ELF-1 (cell line): Measurements from ENCODE around the gene RHOA.
A peak's percentile ranks its signal among the peaks of the same experiment; 100 is the strongest.
"Not testable (repeated sequence)": the region's sequence is repeated elsewhere in the genome, so short reads cannot be mapped to it uniquely, and the experiment has no call there.

Experiments used
- DNase-seq: peaks from one replicate; pipeline ENCODE4 v3.0.0-alpha.2; 2016; ENCODE audit warnings: low read depth, low spot score

The RHOA gene

DNA sequence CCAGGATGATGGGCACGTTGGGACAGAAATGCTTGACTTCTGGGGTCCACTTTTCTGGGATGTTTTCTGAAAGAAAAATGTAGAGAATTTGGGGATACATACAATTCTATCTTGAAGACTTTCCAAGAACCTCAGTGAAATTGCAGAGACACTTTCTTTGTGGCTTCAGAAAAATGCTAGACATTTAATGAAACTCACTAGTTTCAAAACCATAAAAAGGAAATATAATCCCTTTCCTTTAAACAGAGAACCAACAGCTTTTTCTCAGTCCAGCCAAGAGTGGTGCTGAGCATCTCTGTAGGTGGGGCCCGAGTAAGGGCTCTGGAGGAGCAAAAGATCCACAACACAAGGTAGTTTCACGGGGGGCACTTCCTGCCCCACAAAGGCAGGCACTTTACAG, 49.2 kb downstream of the RHOA start:
- no peak for DNase-seq

DNA sequence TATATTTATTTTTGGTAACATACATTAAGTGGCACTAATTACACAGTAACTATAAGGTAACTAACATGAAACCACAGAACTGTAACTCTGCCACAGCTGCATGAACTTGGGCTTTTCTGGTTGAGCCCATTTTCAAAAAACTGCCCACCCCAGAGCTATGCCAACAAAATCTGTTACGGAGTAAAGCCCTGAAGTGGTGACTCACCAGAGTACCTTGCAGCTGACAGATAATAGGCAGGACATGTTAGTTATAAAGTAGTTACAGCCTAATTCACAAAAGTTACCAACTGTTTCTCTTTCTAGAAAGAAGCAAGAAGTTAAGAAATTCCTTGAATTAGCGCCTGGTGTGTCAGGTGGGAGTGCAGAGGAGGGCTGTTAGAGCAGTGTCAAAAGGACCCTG, 52.2 kb downstream of the RHOA start:
- DNase-seq = no peak

DNA sequence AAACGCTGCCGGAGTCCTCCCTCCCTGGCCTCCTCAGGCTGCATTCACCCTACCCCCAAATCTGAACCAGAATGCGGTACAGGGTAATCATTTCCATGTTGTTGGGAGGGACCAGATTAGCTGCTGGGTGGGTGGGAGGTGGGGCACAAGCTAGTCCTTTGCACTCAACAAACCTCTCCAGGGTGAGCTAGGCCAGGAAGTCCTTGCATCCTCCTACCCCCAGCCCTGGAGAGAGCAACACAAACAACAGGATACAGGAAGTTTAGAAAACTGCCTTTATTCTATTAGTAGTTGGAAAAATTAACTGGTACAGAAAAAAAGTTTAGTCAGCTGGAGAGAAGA, 52.9 kb downstream of the RHOA start:
- no peak for DNase-seq

DNA sequence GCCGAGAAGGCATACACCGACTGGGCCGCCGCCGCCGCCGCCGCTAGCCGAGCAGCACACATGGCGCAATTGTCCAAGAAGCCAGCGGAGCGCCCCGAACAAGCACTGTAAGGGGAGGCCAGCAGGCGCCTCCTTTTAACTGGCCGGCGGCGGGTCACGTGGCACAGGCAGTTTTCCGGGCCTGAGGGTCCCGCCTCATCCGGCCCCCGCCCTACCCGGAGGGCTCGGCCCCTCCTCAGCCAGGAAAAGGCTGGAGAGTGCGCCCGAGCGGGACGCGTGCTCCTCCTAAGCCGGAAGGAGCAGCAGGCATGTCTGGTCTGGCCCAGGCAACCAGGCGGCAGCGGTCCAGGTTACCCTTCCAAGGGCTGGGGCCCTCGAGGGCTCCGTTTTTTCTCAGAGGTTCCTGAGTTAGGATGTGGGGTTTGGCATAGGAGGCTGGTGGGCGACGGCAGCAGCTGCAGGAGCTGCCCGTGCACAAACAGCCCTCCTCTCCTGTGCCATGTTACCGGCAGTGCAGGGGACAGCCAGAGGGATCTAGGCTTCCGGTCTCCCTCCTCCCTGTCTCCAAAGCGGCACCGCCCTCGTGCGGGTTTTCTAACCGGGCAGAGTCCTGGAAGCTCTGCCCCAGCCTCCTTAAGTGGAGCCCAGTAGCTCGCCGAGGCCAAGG, 53.4 kb downstream of the RHOA start, which contains the start of gene GPX1:
TSS of gene GPX1 (minus strand) at position 137 of the 667 bp plus-strand sequence. CDS start at position 62, 75 bp downstream.
- peak; percentile 98 for DNase-seq

DNA sequence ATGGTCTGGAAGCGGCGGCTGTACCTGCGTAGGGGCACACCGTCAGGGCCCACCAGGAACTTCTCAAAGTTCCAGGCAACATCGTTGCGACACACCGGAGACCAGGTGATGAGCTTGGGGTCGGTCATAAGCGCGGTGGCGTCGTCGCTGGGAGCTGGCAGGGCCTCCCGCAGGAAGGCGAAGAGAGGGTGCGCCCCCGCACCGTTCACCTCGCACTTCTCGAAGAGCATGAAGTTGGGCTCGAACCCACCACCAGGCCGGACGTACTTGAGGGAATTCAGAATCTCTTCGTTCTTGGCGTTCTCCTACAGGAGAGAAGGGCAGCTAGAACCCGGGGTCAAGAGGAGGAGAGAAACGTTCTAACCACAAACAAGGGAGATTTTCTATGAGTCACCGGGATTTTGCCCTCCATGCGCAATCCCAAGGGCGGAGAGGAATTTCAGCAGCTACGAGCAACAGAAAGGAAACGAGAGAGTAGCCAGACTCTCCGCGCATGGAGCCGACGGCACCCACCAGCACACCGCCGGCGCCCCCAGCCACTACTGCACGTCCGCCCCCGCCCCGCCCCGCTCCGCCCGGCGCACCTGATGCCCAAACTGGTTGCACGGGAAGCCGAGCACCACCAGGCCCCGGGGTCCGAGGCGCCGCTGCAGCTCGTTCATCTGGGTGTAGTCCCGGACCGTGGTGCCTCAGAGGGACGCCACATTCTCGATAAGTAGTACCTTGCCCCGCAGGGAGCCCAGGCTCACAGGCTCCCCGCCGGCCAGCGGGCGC, 54.1 kb downstream of the RHOA start:
- DNase-seq = peak; percentile 59

DNA sequence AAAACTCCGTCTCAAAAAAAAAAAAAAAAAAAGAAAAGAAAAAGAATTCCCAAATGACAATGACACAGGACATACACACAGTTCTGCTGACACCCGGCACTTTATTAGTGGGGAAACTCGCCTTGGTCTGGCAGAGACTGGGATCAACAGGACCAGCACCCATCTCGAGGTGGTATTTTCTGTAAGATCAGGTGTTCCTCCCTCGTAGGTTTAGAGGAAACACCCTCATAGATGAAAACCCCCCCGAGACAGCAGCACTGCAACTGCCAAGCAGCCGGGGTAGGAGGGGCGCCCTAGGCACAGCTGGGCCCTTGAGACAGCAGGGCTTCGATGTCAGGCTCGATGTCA, 54.7 kb downstream of the RHOA start:
- not testable (repeated sequence) for DNase-seq

DNA sequence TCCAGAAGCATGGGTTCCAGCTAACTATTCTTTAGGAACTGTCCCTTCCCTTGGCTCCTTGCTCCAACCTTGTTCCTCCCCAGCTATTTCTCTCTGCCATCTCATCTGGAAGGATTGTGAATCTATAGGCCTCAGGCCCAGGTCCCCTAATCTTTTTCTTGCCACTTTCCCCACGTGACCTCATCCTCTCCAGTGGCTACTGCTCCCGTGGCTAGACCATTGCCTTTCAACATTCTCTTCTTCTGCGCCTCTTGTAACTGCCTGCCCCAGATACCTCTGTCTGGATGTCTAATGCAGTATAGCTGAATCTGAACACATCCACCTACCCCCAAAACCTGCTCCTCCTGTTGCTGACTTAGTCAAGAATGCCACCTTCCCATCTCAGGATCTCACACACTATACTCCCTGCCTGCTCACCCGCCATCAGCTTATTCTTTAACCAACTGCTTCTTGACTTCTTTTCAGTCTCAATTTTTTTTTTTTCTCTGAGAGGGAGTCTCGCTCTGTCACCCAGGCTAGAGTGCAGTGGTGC, 58.8 kb downstream of the RHOA start:
- no peak for DNase-seq

DNA sequence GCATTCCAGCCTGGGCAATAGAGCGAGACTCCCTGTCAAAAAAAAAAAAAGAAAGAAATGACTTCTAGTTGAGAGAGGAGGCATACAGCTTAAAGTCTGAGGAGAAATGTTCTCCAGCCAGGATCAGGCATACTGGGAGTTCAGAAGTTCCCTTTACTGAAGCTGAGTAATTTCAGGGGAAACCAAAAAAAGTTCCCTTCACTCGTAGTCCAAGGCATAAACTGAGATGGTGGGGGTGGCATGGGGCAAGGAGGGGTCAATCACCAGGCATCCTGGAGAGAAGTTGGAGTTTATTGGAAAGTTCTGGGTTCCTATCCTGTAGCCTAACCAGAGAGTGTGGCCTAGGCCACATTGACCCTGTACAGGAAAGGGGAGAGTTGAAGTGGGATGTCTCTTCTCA, 59.5 kb downstream of the RHOA start:
- DNase-seq = no peak

DNA sequence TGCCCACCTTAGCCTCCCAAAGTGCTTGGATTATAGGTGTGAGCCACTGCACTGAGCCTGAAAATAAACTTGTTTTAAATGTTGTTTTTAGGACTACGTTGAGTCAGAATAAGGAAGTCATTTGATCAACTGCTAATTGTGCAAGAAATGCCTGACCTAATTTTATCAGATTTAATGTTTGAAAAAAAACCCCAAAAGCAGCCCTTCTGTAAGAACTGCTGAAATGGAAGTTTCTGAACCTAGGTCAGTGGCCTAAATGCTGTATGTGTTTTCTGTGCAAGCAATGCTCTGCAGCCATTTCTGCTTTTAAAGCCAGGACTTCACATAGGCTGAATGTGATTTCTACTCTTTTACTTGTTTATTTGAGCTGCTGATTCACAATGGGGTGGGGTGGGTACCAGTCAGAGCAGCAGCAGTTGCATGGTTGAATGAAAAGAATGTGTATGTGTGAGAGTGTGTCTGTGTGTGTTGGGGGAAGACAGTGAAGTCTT, 60.2 kb downstream of the RHOA start:
- DNase-seq = no peak

DNA sequence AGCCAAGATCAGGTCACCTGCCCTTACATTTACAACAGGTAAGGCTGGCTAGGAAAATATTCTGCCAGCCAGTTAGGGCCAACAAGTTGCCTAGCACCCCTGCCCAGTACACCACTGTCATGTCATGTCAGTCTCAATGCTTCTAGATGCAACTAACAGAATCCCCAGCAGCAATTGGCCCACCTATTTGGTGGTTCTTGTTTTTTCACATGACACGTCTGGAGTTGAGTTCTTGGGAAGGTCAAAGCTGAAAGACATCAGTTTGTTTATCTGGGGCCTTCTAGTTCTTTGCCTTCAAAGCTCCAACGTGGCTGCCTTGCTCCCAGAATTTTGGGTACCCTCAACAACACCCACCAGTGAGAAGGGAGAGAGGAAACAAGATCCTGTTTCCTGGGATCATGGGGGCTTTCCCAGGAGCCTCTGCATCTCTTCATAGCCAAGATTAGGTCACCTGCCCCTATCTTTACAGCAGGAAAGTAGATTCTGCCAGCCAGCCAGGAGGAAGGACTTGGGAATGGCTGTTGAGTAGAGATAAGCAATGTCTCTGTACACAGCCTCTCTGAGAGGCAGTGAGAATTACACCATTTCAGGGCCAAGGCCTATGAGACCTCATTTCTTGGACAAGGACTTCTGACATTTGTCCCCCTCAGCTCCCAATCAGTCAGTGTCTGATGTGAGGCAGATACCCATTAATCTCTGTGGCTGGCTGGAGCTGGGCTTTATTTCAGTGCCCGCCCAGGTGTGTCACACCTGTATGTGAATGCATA, 62.2 kb downstream of the RHOA start:
- DNase-seq = no peak

DNA sequence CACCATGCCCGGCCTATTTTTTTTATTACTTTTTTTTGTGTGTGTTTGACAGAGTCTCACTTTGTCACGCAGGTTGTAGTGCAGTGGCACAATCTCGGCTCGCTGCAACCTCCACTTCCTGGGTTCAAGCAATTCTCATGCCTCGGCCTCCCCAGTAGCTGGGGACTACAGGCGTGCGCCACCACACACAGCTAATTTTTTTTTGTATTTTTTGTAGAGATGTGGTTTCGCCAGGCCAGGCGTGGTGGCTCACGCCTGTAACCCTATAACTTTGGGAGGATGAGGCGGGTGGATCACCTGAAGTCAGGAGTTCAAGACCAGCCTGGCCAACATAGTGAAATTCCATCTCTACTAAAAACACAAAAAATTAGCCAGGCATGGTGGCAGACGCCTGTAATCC, 63.4 kb downstream of the RHOA start:
- DNase-seq = not testable (repeated sequence)

DNA sequence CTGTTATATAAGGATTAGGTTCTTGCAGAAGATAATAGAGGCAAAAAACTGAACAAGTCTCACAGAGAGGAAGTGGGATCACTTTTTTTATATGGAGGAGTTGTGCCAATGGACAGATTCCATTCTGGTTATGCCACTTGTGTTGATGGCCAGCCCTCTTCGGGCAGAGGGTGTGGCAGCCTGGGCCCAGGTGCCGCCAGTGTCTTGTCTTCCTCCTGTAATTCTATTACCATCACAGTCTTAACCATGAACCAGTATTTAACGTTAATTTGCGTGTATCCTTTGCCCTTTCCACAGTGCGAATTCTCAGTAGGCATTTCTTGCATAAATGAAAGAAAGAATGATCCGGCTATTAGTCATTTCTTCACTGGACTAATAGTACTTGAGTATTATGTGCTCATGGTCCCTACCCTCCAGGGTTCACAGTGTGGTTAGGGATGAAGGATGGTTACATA, 65.0 kb downstream of the RHOA start:
- DNase-seq = no peak

DNA sequence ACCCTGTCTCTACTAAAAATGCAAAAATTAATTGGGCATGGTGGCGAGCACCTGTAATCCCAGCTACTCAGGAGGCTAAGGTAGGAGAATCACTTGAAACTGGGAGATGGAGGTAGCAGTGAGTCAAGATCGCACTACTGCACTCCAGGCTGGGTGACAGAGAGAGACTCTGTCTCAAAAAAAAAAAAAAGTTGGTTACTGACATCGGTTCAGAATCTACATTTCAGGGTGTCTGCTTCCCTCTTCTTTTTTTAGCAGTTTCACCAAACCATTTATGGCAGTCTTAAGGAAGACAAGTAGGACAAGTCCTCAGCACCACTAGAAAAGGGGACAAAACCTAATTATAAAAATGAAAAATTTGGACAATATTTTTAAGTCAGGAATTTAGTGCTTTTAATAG, 68.6 kb downstream of the RHOA start:
- no peak for DNase-seq

DNA sequence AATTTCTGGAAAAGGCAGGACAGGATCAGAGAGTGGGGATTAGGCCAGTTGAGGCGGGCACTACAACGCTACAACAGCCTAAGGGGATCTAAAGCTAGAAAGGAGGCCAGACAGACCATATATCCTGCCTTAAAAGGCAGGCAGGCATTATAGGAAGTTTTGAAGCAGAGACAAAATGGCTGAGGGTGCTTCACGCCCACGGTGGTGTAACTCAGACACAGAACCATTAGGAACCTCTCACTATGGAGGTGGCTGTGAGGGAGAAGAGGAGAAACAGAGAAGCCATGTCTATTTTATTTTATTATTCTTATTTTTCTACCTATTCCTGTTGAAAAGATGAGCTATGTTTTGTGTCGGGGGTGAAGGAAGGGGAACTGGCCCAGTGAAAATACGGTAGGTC, 69.8 kb downstream of the RHOA start:
- no peak for DNase-seq

DNA sequence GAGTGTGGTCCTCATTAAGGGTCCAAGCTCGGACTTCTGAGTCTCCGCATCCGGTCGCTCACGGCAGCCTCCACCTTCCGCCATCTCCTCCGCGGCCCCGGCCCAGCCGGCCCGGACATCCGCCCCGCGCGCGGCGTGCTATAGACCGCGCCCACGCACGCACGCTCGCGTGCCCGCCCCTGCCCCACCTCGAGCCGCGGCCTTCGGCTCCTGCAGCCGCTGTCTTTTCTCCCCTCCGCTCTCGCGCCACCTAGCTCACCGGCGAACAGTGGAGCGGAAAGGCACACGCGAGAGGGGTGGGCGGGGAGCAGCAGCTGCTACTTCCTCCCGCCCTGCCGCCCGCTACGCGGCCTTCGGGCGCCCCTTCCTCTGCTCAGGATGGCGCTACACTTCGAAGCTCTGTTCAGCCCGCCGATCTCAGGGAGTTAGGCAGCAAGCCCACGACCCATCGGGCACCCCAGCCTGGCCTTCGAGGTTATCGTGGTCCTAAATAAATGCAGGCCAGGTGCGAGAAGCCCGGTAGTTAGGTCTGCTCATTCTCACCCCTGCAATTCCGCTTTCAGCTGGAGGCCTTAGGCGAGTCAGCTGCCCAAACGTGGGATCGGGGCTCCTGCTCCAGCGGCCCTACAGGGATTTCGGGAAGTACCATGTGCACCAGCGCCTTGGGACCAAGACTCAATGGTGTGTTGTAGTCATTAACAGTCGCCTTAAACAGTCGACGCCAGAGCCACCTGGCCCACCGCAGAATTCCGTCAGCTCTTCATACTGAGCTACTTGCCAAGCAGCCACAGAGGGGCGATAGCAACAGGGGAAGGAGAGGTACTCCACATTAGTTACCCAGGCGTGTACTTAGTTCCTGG, 71.6 kb downstream of the RHOA start, which contains the start of gene USP4:
TSS of gene USP4 (minus strand) at position 113 of the 860 bp plus-strand sequence. CDS start at position 84, 29 bp downstream.
- peak; percentile 87 for DNase-seq

DNA sequence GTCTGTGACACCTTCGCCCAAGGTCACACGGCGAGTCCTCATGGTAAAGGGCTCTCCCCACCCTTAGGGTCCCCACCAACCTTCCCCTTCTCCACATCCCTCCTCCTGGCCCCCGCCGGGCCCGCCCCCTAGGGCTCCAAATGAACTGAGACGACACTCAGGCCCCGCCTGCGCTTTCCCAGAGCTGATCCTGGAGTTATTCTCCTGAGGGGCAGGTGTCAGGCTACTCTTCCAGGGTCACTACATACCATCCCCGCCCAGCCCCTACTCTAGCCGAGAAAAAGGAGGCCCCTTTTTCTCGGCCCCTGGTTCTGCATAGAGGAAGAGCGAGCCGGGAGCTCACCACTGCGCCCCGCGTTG, 72.2 kb downstream of the RHOA start:
- no peak for DNase-seq

DNA sequence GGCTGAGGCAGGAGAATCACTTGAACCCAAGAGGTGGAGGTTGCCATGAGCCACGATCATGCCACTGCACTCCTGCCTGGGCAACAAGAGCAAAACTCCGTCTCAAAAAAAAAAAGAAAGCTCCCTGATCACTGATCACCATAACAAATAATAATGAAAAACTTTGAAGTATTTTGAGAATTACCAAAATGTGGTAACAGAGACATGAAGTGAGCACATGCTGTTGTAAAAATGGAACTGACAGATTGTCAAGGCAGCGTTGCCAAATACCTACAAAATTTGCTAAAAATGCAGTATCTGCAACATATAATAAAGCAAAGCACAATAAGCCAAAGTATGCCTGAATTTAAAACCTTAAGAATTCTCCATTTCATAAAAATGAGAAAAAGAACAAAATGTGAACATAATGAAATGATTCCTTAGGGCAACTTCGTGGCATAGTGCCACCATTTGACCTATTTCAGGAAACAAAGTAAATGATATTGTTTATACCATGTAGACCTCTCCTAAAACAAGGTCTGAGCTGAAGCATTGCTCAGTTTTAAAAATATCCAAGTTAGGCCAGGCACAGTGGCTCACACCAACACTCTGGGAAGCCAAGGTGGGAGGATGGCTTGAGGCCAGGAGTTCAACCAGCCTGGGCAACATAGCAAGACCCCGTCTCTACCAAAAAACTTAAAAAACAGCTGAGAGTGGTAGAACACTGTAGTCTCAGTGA, 77.7 kb downstream of the RHOA start:
- no peak for DNase-seq

DNA sequence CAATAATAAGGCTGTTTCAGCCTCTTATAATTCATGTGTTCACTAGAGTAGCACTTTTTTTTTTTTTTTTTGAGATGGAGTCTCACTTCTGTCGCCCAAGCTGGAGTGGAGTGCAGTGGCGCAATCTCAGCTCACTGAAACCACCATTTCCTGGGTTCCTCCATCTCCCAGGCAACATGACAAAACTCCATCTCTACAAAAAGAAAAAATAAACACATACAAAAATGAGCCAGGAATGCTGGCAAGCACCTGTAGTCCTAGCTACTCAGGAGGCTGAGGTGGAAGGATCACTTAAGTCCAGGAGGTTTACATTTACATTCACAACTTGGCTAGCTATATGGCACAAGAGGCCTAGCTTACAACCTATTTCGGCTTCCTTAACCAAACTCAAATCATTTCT, 78.7 kb downstream of the RHOA start:
- DNase-seq = no peak

DNA sequence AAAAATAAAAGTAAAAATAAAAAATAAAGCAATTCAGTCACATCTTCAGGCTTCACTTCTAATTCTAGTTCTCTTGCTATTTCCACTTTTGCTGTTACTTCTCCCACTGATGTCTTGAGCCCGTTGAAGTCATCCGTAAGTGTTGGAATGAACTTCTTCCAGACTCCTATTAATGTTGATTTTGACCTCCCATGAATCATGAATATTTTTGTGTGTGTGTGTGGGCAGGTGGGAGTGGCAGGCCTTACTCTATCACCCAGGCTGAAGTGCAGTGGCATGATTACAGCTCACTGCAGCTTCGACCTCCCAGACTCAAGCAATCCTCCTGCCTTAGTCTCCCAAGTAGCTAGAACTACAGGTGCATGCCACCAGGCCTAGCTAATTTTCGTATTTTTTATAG, 82.6 kb downstream of the RHOA start:
- DNase-seq = no peak

DNA sequence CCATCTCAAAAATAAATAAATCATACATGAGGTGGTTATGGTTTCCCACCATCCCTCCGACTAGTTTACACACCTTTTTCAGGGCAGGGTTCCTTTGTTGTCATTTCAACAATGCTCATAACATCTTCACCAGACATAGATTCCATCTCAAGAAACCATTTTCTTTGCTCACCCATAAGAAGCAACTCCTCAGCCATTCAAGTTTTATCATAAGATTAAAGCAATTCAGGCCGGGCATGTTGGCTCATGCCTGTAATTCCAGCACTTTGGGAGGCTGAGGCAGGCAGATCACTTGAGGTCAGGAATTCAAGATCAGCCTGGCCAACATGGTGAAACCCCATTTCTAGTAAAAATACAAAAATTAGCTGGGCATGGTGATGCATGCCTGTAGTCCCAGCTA, 83.4 kb downstream of the RHOA start:
- not testable (repeated sequence) for DNase-seq

DNA sequence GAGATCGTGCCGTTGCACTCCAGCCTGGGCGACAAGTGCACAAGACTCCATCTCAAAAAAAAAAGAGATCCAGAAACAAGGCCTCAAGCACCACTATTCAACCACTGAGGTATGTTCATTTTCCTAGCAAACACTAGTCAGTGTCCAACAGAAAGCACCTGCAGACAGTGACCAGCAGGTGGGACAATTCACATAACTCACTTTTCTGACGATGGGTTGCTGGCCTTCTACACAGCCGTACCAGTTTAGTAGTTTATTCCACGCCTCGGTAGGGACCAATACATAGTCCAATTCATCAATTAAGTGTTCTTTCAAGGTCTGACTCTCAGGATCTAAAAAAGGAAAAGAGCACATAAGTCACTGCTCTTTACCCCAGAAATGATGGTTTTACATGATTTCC, 84.3 kb downstream of the RHOA start:
- peak; percentile 9 for DNase-seq
